RKO (cell line): ENCODE data around the gene KITLG.

Experiments used
- DNase-seq: peaks from one replicate; pipeline ENCODE4 v3.0.0-alpha.2; 2016; ENCODE audit warnings: low spot score

Gene KITLG

GRCh38 chr12:88576866-88577265, 3.4 kb downstream of the KITLG start:
- no peak for DNase-seq

- DNase-seq = no peak
These were observed 4.8 kb downstream of the KITLG start for GRCh38 chr12:88575361-88575970.

GRCh38 chr12:88574278-88574677, 6.0 kb downstream of the KITLG start:
- no peak for DNase-seq

- DNase-seq = no peak
These were observed 6.7 kb downstream of the KITLG start for GRCh38 chr12:88573583-88573982.

- DNase-seq = no peak
These were observed 7.3 kb downstream of the KITLG start for GRCh38 chr12:88572781-88573549.

GRCh38 chr12:88571543-88571942, 8.7 kb downstream of the KITLG start:
- DNase-seq = no peak

GRCh38 chr12:88570103-88570502, 10.2 kb downstream of the KITLG start:
- no peak for DNase-seq

GRCh38 chr12:88566430-88566829, 13.8 kb downstream of the KITLG start:
- no peak for DNase-seq

- peak; percentile 37 for DNase-seq
These were observed 17.3 kb downstream of the KITLG start for GRCh38 chr12:88562846-88563582.

GRCh38 chr12:88562151-88562550, 18.1 kb downstream of the KITLG start:
- no peak for DNase-seq

GRCh38 chr12:88559772-88560171, 20.5 kb downstream of the KITLG start:
- no peak for DNase-seq

GRCh38 chr12:88559199-88559598, 21.1 kb downstream of the KITLG start:
- DNase-seq = no peak

- DNase-seq = no peak
These were observed 21.9 kb downstream of the KITLG start for GRCh38 chr12:88558340-88558867.

- no peak for DNase-seq
These were observed 24.0 kb downstream of the KITLG start for GRCh38 chr12:88556213-88556774.

- no peak for DNase-seq
These were observed 26.2 kb downstream of the KITLG start for GRCh38 chr12:88553941-88554658.

- DNase-seq = no peak
These were observed 27.6 kb downstream of the KITLG start for GRCh38 chr12:88552610-88553079.

GRCh38 chr12:88549929-88550328, 30.3 kb downstream of the KITLG start:
- DNase-seq = no peak

- peak; percentile 7 for DNase-seq
These were observed 32.3 kb downstream of the KITLG start for GRCh38 chr12:88547949-88548348.

GRCh38 chr12:88546853-88547252, 33.4 kb downstream of the KITLG start:
- no peak for DNase-seq

GRCh38 chr12:88546226-88546625, 34.0 kb downstream of the KITLG start:
- DNase-seq = no peak
